Central memory CD4-positive, alpha-beta T cell (primary cell): ENCODE results near the gene CSF3.

Source experiments
- DNase-seq: peaks from one replicate; pipeline ENCODE4 v3.0.0; 2022

The CSF3 gene

GRCh38 chr17:40025559-40025958 is 10.3 kb downstream of the CSF3 start:
- DNase-seq, result no peak

GRCh38 chr17:40025991-40026815 is 11.0 kb downstream of the CSF3 start:
- peak; percentile 43 for DNase-seq

GRCh38 chr17:40026816-40027613 is 11.8 kb downstream of the CSF3 start:
- peak; percentile 64 for DNase-seq

- no peak for DNase-seq
These were observed 12.4 kb downstream of the CSF3 start for GRCh38 chr17:40027614-40028012.

GRCh38 chr17:40028595-40028994 is 13.4 kb downstream of the CSF3 start:
- no peak for DNase-seq

GRCh38 chr17:40031706-40032105 is 16.5 kb downstream of the CSF3 start:
- DNase-seq, result no peak

- no peak for DNase-seq
These were observed 17.4 kb downstream of the CSF3 start for GRCh38 chr17:40032322-40033320.

- DNase-seq, result no peak
These were observed 18.1 kb downstream of the CSF3 start for GRCh38 chr17:40033339-40033738.

- DNase-seq, result no peak
These were observed 19.4 kb downstream of the CSF3 start for GRCh38 chr17:40034426-40035161.

GRCh38 chr17:40035162-40035559 is 19.9 kb downstream of the CSF3 start:
- no peak for DNase-seq

- DNase-seq, result no peak
These were observed 23.8 kb downstream of the CSF3 start for GRCh38 chr17:40038882-40039513.

GRCh38 chr17:40041196-40041595 is 26.0 kb downstream of the CSF3 start:
- no peak for DNase-seq

GRCh38 chr17:40056379-40057015 is 41.3 kb downstream of the CSF3 start:
- no peak for DNase-seq

- no peak for DNase-seq
These were observed 43.0 kb downstream of the CSF3 start for GRCh38 chr17:40058186-40058784.

GRCh38 chr17:40058865-40059264 is 43.6 kb downstream of the CSF3 start:
- no peak for DNase-seq

GRCh38 chr17:40059729-40060475 is 44.7 kb downstream of the CSF3 start:
- DNase-seq, result no peak

- no peak for DNase-seq
These were observed 45.8 kb downstream of the CSF3 start for GRCh38 chr17:40060887-40061608.

GRCh38 chr17:40061609-40062038 is 46.4 kb downstream of the CSF3 start:
- no peak for DNase-seq
